Measurements from ENCODE around the gene ELK4.

The ELK4 gene

DNA sequence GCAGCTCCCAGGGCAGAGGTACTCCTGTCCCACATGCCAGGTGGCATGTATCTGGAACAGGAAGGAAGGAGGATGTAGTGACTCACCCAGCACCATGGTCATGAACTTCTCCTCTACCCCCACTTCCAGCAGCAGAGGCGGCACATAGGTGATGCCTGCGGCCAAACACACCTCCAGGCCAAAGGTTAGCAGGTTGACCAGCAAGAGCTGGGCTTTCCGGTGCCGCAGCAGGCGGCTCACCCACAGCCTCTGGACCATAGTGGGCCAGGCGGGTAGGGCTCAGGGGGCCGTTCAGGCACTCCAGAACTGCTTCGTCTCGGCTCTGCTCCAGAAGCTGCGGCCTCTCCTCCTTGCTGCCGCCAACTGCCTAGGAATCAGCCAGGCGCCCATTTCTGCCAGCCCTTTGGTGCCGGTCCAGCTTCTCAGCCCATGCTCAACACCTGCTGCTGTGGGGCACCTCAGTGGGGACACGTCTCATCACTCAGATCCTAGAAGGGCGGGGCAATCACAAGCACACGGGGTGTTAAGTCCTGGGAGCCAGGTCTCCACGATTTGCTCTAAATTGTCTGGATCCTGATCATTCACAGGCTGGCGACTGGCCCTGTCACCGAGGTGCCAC is 32.7 kb upstream of the ELK4 start:
- no peak for TF ChIP-seq FOXP2 (optimal IDR thresholded peaks at IDR 0.05; ENCODE audit: borderline replicate concordance, extremely low read depth, extremely low read length, insufficient read depth)
- no peak for TF ChIP-seq SIN3A (IDR thresholded peaks at IDR 0.05; ENCODE audit: borderline replicate concordance, insufficient read depth, low read length)
- no peak for TF ChIP-seq TAF1 (IDR thresholded peaks at IDR 0.05; ENCODE audit: borderline replicate concordance, insufficient read depth, low read length)
- TF ChIP-seq POLR2AphosphoS5 (IDR thresholded peaks at IDR 0.05; ENCODE audit: low read depth, low read length) = no peak
- TF ChIP-seq, protein P1, sequence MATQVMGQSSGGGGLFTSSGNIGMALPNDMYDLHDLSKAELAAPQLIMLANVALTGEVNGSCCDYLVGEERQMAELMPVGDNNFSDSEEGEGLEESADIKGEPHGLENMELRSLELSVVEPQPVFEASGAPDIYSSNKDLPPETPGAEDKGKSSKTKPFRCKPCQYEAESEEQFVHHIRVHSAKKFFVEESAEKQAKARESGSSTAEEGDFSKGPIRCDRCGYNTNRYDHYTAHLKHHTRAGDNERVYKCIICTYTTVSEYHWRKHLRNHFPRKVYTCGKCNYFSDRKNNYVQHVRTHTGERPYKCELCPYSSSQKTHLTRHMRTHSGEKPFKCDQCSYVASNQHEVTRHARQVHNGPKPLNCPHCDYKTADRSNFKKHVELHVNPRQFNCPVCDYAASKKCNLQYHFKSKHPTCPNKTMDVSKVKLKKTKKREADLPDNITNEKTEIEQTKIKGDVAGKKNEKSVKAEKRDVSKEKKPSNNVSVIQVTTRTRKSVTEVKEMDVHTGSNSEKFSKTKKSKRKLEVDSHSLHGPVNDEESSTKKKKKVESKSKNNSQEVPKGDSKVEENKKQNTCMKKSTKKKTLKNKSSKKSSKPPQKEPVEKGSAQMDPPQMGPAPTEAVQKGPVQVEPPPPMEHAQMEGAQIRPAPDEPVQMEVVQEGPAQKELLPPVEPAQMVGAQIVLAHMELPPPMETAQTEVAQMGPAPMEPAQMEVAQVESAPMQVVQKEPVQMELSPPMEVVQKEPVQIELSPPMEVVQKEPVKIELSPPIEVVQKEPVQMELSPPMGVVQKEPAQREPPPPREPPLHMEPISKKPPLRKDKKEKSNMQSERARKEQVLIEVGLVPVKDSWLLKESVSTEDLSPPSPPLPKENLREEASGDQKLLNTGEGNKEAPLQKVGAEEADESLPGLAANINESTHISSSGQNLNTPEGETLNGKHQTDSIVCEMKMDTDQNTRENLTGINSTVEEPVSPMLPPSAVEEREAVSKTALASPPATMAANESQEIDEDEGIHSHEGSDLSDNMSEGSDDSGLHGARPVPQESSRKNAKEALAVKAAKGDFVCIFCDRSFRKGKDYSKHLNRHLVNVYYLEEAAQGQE (IDR thresholded peaks at IDR 0.05; ENCODE audit: insufficient read depth in 1 of 2, low read depth in 2 of 2, low read length in 2 of 2) = no peak

DNA sequence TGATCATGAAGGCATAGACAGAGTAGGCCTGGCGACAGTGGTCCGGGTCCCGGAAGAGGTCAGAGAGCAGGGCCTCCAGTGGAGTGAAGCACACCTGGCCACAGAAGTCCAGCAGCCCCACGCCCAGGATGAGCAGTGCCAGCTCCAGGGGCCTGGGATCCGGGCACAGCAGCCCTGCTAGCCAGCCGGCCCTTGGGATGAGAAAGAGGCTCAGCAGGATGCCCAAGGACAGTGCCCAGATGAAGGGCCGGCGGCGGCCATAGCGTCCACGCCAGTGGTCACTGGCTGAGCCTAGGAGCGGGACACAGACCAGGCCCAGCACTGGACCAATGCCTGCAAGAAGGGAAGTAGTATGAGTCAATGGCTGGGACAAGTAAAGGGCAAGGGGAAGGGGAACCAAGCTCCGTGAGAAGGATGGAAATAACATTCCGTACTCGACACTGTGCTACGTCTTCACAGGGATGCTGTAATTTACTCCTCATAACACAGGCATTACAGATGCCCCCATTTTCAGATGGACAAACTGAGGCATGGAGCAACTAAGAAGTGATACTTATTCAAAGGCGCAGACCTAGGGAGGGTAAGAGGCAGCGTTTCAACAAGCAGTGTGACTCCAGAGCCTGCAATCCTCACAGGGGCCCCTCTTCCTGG is 31.6 kb upstream of the ELK4 start:
- TF ChIP-seq TAF1 (IDR thresholded peaks at IDR 0.05; ENCODE audit: borderline replicate concordance, insufficient read depth, low read length) (no peak), POLR2AphosphoS5 (IDR thresholded peaks at IDR 0.05; ENCODE audit: low read depth, low read length) (no peak), SIN3A (IDR thresholded peaks at IDR 0.05; ENCODE audit: borderline replicate concordance, insufficient read depth, low read length) (no peak), FOXP2 (optimal IDR thresholded peaks at IDR 0.05; ENCODE audit: borderline replicate concordance, extremely low read depth, extremely low read length, insufficient read depth) (no peak)
- TF ChIP-seq, protein P1 (IDR thresholded peaks at IDR 0.05; ENCODE audit: insufficient read depth in 1 of 2, low read depth in 2 of 2, low read length in 2 of 2) = no peak

DNA sequence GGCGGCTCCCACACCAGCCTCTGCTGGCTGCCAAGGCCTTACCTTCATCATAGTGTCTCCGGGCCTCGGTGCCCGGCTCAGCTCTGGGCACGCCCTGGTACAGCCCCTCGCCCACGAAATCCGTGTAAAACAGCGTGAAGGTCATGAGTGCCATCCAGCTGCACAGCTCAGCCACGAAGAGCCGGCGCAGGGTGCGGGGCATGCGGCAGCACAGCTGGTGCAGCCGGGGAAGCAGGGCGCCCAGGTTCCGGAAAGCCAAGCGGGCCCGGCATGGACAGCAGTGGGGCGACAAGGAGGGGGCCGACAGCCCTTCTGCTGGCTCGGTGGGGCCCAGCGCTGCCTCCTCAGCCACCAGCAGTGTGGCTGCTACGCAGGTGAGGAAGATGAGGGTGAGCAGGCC is 31.0 kb upstream of the ELK4 start:
- TF ChIP-seq FOXP2 (optimal IDR thresholded peaks at IDR 0.05; ENCODE audit: borderline replicate concordance, extremely low read depth, extremely low read length, insufficient read depth) (no peak), TAF1 (IDR thresholded peaks at IDR 0.05; ENCODE audit: borderline replicate concordance, insufficient read depth, low read length) (no peak), POLR2AphosphoS5 (IDR thresholded peaks at IDR 0.05; ENCODE audit: low read depth, low read length) (no peak), SIN3A (IDR thresholded peaks at IDR 0.05; ENCODE audit: borderline replicate concordance, insufficient read depth, low read length) (no peak)
- TF ChIP-seq, protein P1 (IDR thresholded peaks at IDR 0.05; ENCODE audit: insufficient read depth in 1 of 2, low read depth in 2 of 2, low read length in 2 of 2) = no peak

DNA sequence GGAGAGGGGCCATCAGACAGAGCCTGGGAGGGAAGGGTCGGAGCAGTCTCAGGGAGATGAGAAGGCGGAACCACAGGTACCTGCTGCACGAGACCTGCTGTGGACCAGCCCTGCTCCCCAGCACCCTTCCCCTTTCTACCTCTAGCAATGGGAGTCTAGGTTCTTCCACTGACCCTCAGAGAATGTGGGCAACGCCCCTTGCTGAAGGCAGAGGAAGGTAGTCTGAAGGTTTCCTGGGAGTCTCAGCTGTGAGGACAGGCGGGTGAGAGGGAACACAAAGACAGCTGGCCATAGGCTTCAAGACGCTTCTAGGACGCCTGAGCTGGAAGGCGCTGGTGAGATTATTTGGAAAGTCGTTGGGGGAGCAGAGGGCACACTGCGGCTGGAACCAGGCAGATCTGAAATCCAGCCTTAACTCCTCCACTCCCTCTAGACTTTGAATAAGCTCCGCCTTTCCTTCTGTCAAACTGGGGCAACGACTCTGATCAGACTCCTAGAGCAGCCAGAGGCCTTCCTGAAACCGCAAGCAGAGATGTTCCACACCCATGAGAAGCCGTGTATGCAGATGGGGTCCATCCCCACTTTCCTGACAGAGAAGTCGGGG is 30.4 kb upstream of the ELK4 start:
- TF ChIP-seq FOXP2 (optimal IDR thresholded peaks at IDR 0.05; ENCODE audit: borderline replicate concordance, extremely low read depth, extremely low read length, insufficient read depth) = no peak
- TF ChIP-seq, protein P1 (IDR thresholded peaks at IDR 0.05; ENCODE audit: insufficient read depth in 1 of 2, low read depth in 2 of 2, low read length in 2 of 2) = no peak
- TF ChIP-seq POLR2AphosphoS5 (IDR thresholded peaks at IDR 0.05; ENCODE audit: low read depth, low read length) = no peak
- TF ChIP-seq TAF1 (IDR thresholded peaks at IDR 0.05; ENCODE audit: borderline replicate concordance, insufficient read depth, low read length) = no peak
- TF ChIP-seq SIN3A (IDR thresholded peaks at IDR 0.05; ENCODE audit: borderline replicate concordance, insufficient read depth, low read length) = no peak
